ENCODE measurements around the gene MGAT3. TPM values are rescaled to one million over a fixed set of nuclear protein-coding genes. Genes with fewer than 3 reads are reported as not detected.

Gene MGAT3
- total and polyA plus RNA-seq, 9 of the 15 experiments (the other 6 are each of a cell fraction or from before 2014, with no cell fraction given), result 0.10 to 11.5 (median 4.6) TPM

GRCh38 chr22:39532215-39533073 lies 75.6 kb downstream of the MGAT3 start, which contains the start of gene RPS19BP1 (continued):
- TF ChIP-seq VEZF1 (CRISPR knock-in tag; IDR thresholded peaks at IDR 0.05) (peak; percentile 61), AFF4 (CRISPR knock-in tag; IDR thresholded peaks at IDR 0.05) (peak; percentile 52; the same call in 1 of the 2 replicates), ZBTB49 (CRISPR knock-in tag; IDR thresholded peaks at IDR 0.05; ENCODE audit: borderline replicate concordance) (no peak), ZFP30 (CRISPR knock-in tag; IDR thresholded peaks at IDR 0.05; ENCODE audit: borderline replicate concordance) (no peak), ZNF174 (CRISPR knock-in tag; IDR thresholded peaks at IDR 0.05) (no peak), ADNP (tag; IDR thresholded peaks at IDR 0.05) (no peak), SMARCA5 (IDR thresholded peaks at IDR 0.05) (no peak), DDX20 (tag; IDR thresholded peaks at IDR 0.05; ENCODE audit: low read depth) (no peak), ZNF764 (CRISPR knock-in tag; IDR thresholded peaks at IDR 0.05; ENCODE audit: low read depth) (no peak), TEAD1 (CRISPR knock-in tag; IDR thresholded peaks at IDR 0.05) (no peak), IFI16 (CRISPR knock-in tag; IDR thresholded peaks at IDR 0.05) (no peak), EZH2 (IDR thresholded peaks at IDR 0.05; ENCODE audit: borderline replicate concordance, low read depth, low read length) (no peak), SAFB2 (IDR thresholded peaks at IDR 0.05; ENCODE audit: borderline replicate concordance, low read depth, low read length, severe bottlenecking) (no peak), ZNF766 (CRISPR knock-in tag; conservative IDR thresholded peaks at IDR 0.05) (no peak), NFE2 (IDR thresholded peaks at IDR 0.05; ENCODE audit: low read depth) (no peak), TFE3 (CRISPR knock-in tag; IDR thresholded peaks at IDR 0.05) (no peak), HLTF (IDR thresholded peaks at IDR 0.05) (no peak), NCOA2 (IDR thresholded peaks at IDR 0.05; ENCODE audit: partially characterized antibody in 2 of 2) (no peak)
